Stimulated activated CD8-positive, alpha-beta memory T cell treated with anti-CD3 and anti-CD28 coated beads, Interleukin-15, amount 100 ng/mL, for 4 hours (primary cell): ENCODE results near the gene PIK3CA.
"Not testable (repeated sequence)": the region's sequence is repeated elsewhere in the genome, so short reads cannot be mapped to it uniquely, and the experiment has no call there.

Experiments used
- DNase-seq, 2 donors: peaks; one replicate each; pipeline ENCODE4 v3.0.0-alpha.2; 2020; ENCODE audit warnings: low read depth in 2 of 2

PIK3CA gene

DNA sequence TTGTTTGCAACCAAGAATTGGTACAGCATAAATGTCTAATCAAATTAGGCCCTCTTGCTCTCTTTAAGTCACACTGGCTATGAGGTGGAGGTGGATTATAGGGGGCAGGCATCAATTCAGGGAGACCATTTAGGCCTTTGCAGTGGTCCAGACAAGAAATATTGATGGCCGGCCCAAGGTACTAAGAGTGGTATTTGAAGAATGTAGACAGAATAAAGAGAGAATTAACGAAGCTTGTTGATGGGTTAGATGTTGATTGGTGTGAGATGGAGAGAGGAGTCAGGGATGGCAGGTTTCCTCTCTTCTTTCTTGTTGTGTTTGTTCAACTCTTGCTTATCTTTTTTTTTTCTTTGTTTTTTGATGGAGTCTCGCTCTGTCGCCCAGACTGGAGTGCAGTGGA, 48.5 kb downstream of the PIK3CA start:
- DNase-seq: no peak

- DNase-seq: no peak
These were observed 52.6 kb downstream of the PIK3CA start for GRCh38 chr3:179200790-179201189.

GRCh38 chr3:179215550-179215949, 67.4 kb downstream of the PIK3CA start:
- DNase-seq: not testable (repeated sequence)

DNA sequence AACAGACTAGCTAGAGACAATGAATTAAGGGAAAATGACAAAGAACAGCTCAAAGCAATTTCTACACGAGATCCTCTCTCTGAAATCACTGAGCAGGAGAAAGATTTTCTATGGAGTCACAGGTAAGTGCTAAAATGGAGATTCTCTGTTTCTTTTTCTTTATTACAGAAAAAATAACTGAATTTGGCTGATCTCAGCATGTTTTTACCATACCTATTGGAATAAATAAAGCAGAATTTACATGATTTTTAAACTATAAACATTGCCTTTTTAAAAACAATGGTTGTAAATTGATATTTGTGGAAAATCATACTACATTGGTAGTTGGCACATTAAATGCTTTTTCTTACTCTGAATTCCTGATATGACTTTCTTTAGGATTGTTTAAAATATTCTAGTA, 70.1 kb downstream of the PIK3CA start:
- DNase-seq: not testable (repeated sequence)

DNA sequence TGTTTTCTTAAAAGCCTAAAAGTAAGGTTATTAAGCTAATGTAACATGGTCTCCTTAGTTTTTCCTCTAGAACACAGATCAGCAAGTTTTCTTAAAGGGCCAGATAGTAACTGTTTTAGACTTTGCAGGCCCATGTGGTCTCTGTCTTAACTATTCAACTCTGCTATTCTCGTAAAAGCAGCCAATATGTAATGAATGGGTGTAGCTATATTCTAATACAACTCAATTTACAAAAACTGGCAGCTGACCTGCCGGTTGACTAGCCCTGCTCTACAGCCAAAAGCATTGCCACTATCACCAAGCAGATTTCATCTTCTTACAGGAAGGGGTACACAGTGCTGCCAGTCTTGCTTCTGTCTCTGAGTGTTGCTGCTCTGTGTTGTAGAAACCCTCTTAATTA, 75.4 kb downstream of the PIK3CA start:
- no peak for DNase-seq

DNA sequence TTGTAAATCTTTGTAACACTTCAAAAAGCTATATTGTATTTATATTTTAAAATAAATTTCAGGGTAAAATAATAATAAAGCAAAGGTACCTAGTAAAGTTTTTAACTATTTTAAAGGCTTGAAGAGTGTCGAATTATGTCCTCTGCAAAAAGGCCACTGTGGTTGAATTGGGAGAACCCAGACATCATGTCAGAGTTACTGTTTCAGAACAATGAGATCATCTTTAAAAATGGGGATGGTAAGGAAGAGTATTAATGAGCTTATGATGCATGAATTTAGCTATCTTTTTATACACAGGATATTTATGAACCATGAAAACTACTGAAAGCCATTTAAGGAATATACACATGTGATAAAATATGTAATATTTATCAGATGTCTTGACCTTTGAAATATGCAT, 76.4 kb downstream of the PIK3CA start:
- no peak for DNase-seq

GRCh38 chr3:179227349-179227748, 79.2 kb downstream of the PIK3CA start:
- no peak for DNase-seq

- no peak for DNase-seq
These were observed 81.0 kb downstream of the PIK3CA start for GRCh38 chr3:179229177-179229576.

DNA sequence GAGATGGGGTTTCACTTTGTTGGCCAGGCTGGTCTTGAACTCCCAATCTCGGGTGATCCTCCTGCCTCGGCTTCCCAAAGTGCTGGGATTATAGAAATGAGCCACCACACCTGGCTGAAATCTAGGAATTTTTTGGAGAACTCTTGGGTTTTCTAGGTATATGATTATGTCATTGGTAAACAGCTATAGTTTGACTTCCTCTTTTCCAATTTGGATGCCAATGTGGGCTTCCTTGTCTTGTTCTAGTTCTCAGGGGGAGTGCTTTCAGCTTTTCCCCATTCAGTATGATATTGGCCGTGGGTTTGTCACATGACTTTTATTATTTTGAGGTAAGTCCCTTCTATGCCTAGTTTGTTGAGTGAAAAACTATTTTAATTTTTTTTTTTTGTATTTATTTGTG, 84.9 kb downstream of the PIK3CA start:
- DNase-seq: no peak

GRCh38 chr3:179234199-179234598, 86.0 kb downstream of the PIK3CA start:
- DNase-seq: no peak

DNA sequence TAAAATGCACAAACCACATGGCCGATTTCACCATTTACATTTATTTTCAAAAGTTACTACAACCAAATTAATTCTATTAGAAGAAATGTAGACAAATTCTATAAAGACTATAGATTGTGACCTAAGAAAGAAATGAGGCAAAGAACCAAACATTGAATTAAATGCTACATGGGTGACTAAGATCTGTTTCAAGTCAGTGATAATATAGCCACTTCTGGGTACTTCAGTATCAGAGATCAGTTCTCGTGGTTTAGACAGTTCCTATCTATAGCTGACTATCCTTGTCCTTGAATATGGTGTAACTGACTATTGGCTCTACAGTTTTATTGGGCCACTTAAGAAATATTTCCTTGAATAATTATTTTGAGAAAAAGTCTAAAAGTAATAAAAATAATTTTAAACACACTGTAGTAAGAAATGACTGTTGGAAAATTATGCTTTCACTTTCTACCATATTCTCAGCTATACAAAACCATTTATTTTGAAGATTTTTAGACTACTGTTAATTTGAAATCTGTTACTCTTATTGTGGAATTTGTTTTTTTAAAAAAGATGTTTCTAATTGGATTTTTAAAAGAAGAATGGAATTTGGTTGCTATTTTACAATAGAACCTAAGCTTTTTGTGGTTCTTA, 88.6 kb downstream of the PIK3CA start:
- DNase-seq: no peak

- not testable (repeated sequence) for DNase-seq
These were observed 92.1 kb downstream of the PIK3CA start for GRCh38 chr3:179240299-179240698.

GRCh38 chr3:179242859-179243258, 94.7 kb downstream of the PIK3CA start:
- not testable (repeated sequence) for DNase-seq

DNA sequence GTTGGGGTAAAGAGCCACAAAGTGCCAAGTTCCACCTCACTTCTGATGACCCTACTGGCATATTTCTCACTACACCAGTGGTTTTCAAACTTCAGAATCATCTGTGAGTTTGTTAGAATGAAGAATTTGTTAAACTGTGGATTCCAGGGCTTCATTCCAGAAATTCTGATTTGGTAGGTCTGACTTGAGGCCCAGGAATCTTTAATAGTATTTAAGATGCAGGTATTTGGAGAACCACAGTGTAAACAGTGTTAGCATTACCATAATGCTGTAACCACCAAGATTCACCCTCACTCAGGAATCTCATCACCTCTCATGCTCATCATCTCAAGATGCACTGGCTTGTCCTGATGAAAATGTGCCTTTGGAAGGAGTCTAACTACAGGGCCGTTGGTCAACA, 96.7 kb downstream of the PIK3CA start:
- DNase-seq: no peak

- DNase-seq: no peak
These were observed 99.3 kb downstream of the PIK3CA start for GRCh38 chr3:179247289-179248015.

DNA sequence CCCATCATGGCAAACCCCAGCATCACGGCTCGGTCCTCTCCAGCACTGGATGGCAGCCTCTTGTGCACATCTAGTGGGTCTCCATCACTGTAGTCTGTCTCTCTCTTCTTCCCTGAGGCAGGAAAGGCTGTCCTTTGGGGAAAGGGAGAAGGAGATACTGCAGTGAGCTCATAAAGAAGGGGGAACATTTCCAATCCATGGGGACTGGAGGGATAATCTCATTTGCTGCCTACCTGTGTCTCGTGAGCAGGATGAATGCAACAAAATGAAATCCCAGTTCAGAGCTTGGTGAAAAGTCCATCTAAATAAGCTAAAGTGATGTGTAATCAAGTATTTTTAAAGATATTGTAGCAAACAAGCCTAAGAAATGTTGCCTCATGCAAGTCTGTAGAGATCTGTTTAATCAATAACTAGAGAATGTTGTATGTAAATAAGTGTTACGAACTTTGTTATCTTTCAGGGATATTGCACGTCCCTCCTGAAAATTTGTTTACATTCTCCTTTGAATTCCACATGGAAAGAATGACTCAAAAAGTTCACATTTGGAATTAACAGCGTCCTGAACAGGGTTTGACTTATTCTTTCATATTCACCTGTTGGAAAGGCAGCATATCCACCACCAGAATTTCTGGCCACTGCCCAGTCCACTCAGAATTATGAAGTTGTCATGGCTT, 102.8 kb downstream of the PIK3CA start, which contains the start of gene KCNMB3:
TSS of gene KCNMB3 (minus strand) at position 312 of the 674 bp plus-strand sequence. CDS start at position 188, 124 bp downstream.
- no peak for DNase-seq

DNA sequence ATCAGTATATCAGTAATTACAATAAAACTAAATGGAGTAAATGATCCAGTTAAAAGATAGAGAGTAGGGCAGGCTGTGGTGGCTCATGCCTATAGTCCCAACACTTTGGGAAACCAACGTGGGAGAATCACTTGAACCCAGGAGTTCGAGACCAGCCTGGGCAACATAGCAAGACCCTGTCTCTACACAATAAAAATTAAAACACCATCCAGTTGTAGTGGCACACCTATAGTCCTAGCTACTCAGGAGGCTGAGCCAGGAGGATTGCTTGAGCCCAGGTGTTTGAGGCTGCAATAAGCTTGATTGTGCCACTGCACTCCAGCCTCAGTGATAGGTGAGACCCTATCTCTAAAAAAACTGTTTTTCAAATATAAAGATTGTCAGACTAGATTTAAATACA, 108.7 kb downstream of the PIK3CA start:
- no peak for DNase-seq

- not testable (repeated sequence) for DNase-seq
These were observed 109.6 kb downstream of the PIK3CA start for GRCh38 chr3:179257742-179258141.

DNA sequence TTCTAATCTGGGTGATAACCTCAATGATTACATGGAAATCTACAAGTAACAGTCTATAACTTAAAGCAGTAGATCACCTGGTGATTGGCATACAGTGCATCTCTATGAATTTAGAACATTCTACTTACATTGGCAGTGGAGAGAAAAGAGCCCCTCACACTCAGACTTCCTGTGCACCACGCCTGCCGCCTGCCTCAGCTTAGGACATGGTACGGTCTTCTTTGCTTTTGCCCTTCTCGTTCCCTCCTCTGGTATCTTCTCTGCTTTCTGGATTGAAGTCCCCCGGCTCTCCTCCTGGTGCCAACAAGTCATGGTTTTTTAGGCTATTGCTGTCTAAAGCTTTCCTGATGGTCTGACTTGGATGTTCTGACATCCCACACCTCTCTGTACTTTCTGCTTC, 110.7 kb downstream of the PIK3CA start:
- DNase-seq: no peak

GRCh38 chr3:179259959-179260756, 112.0 kb downstream of the PIK3CA start:
- not testable (repeated sequence) for DNase-seq

- DNase-seq: peak; percentile 30 to 55
These were observed 113.0 kb downstream of the PIK3CA start for GRCh38 chr3:179260949-179261765.
